NCI-H748 treated with DMSO at 0.1 percent for 48 hours (cell line): ENCODE results near the gene PTPN14.

Experiments
- DNase-seq: peaks from one replicate; lab custom pipeline; 2025; lab: John Stamatoyannopoulos, UW

The PTPN14 gene

DNA sequence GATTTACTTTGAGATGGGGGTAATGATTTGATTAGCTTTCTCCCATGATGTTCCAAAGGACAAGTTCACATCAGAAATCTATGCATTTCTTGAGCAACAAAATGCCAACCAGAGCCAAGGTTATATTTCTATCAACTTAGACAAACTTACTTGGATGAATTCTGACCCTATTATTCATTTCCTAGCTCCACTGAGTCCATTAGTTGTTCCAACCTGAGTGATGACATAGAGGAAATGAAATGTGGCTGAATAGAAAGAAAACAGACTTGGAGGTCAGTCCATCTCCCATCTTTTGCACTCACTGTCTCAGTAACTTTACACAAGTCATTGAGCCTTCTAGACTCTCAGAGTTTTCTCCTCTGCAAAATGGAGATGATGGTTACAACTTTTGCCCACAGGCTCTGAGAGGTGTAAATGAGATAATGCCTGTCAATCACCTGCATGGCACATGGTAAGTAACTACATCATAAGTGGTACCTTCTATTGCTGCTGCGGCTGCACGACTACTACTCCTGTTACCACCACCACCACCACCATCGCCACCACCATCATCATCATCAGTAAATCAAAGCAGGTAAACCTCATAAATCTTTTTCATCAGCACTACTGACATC lies 98.2 kb downstream of the PTPN14 start:
- DNase-seq = no peak

DNA sequence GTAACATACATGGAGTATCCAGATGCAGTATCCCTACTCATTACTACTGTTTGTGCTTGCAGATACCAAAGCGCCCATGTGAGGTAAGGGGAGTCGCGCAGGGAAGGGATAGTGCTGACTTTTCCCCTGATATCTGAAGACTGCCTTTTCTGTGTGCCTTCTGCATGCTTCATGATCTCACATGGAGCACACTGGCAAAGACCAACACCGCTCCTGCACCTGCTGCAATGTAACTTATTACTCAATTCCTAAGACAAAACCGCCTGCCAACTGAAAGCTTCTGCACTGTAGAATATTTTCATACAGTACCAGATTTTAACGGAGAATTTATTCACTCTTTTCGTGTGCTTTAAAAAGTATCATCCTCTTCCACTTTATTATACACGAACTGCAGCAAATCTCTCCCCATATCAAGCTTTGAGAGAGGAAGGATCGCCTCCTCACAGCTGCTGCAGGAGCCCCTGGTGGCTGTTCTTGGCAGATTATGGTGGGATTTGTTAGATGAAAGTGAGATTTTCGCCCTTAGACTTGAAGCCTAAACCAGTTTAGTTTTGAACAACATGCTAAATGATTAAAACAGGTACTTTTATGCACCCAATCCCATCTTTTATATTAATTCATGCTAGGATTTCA lies 99.1 kb downstream of the PTPN14 start:
- DNase-seq = no peak

DNA sequence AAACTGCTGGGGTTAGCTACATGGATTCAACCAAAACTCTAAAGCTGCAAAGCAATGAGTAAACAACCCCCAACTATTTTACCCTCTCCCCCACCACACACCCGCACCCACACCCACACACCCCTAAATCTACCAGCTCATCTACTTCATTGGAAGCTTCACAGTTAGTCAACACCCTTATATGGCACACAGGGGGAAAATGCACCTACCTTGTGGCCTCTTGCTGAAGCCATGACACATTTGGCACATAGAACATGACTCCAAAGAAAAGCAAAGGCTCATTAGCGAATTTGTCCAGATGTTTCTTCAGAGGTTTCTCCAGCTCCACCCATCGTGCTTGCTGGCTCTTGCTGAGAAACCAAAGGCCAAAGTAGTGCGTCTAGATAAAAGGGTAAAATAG lies 99.8 kb downstream of the PTPN14 start:
- DNase-seq = no peak

DNA sequence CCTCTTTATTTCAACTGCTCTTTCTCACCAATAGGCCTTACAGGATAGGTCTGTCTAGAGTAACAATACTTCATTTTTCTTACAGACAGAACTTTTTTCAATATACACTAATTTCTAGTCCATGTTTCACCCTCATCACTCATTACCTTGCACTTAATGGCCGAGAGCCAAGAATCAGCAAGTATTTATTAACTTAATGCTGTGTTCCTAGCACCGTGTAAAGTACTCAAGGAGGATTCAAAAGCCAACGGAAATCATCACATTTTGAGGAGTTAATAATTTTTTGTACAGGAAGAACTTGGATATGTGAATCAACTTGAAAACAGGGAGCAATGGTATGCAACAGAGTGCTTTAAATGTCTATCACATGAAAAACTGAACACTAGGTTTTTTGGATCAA lies 102.0 kb downstream of the PTPN14 start:
- no peak for DNase-seq

DNA sequence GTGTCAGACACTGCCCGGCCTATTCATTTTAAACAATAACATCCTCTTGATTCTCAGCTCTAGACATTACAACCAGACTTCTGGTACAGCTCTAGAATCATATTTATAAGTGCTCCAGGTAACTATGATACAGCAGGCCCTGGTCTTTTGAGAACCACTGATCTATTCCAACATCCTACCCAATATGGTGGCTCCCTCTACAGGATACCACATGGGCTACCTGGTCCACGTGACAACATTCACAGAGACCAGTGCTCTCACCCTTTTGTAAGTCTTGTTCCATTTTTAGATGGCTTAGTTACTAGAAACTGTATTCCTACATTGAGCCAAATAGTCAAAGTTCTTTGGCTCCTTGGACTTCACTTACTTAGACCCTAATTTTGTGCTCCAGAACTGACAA lies 102.9 kb downstream of the PTPN14 start:
- DNase-seq = no peak

DNA sequence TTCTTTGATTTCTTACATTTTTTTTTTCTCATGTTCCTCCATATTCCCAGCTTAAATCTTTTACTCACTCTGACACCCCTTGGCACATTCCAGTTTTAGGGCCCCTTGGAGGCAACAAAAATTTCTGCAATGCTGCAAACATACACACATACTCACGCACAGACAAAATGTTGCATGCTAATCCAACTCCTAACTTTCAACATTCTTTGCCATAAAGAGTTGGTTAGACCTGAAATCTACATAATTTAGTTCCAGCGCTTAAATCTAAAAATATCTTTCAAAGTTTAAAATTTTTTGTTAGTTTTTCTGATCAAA lies 103.9 kb downstream of the PTPN14 start:
- DNase-seq = no peak

DNA sequence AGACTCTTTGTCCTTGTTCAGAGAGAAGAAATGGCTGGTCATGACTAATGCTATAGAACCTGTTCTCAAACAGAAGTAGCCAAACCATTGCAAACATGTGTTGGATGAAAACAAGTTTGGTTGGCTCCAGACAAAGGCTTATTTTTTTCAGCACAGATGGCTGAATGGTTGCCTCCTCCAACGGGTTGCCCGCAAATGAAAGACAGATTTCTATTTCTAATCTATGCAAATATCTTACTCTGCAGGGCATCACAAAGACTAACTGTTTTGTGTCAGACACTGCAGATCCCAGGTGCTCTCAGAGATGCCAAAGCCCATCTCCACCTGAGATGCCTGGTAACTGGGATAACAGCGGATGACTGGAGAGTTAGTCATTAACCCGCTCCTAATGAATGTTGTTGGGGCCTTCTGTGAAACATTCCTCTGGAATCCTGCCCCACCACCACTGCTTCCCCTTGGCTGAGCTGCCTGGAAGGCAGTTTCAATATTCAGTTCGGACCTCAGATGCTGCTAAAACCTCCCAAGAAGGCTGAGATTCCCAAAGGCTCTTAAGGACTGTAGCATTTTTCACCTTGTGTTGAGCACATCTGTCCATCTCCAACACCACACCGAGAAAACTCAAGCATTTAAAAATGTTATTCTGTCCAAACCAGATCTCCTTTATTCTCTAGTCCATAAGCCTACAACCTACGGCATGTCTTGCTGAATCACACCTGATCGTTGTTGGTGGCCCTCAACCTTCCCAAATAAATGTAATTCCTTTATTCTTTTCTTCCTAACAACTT lies 104.4 kb downstream of the PTPN14 start:
- DNase-seq = no peak

DNA sequence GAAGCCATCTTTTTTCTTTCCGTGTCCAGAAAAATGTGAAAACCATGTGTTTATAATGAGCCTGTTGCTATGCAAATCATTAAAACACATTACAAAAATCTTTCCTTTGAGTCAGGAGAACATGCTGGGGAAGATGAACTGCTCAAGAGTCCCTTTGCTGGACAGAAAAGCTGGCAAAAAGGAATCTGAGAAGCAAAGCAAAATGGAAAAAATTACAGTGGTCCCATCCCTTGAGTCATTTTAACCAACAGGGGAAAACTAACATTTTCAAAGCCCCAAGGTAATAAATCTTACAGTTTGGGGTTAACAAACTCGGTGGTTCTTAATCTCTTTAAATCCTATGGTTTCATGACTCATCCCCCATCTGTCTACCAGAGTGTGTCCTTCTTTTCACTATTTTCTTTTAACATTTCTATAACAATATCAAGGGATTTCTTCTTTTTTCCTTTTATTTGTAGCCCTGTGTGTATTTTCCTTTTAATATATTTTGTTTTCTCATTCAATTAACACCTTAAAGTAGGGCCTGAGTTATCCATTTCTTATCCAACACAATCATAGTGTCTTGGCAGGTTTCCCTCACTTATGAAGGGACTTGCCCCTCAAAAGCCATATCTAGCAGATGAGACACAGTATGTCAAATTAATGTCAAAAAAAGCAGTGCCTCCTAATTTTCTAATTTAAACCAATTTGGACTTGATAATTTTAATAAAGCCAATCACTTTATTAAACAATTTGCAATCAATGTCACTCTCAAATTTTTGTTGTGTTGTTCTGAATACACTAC lies 105.4 kb downstream of the PTPN14 start:
- no peak for DNase-seq

DNA sequence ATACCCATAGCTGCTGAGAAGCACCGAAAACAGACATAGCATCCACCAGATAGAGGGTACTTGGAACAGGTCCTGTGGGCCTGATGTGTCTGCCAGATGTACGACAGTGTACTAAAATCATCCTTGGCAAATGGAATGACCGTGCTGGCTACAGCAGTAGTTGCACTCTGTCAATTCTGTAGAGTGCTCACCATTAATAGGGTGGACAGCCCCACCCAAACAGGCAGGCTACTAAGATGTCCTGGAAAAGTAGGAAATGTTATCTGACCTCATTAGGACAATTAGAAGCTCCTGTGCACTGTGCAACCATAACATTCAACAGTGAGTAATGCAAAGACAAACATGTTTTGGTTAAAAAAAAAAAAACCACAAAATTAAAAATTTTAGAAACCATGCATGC lies 106.2 kb downstream of the PTPN14 start:
- DNase-seq = no peak

DNA sequence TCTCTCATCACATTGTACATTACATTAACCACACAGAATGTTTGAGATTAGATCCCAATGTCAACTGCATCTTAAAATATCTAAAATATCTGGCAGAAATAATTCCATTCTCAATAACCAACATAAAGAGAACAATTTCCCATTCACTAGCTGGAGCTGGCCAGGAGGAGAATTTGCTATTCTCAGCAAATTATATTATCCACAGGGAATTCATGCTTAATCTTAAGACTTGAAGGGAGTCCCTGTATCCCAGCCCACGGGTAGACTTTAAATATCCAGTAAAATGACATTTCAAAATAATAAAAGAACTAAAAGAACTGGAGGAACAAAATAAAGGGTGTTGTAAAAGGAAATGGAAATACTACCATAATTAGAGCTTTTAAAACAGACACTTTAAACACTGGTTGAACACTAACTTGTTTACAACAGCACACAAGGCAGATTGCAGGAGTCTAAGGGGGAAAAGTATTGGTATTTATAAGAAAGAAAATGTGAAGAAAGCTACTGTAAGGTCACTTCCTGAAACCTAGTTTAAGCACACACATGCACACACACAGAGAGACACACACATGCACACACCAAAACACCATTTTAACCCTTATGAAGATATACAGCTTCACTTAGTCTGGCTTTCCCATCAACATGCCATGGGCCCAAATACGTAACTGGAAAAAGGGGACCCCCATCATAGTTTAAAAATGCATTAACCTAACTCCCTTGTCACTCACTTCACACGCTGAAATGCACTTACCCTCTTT lies 107.0 kb downstream of the PTPN14 start:
- DNase-seq = no peak

DNA sequence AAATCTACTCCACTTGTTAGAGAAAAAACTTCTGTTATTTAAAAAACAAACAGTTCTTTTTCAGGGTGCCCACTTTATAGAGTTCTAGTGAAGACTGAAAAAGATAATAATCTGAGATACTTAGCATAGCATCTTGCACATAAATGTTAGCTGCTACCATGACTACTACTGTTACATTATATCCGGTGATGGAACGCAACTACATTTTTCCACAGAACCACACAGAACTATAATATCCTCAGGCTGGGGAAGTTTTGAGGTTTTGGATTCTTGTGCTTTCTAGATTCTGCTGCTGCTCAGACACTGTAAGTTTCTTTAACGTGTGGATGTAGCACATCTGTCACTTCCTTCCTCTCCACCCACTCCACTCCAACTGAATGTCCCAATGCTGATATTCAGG lies 110.3 kb downstream of the PTPN14 start:
- no peak for DNase-seq

DNA sequence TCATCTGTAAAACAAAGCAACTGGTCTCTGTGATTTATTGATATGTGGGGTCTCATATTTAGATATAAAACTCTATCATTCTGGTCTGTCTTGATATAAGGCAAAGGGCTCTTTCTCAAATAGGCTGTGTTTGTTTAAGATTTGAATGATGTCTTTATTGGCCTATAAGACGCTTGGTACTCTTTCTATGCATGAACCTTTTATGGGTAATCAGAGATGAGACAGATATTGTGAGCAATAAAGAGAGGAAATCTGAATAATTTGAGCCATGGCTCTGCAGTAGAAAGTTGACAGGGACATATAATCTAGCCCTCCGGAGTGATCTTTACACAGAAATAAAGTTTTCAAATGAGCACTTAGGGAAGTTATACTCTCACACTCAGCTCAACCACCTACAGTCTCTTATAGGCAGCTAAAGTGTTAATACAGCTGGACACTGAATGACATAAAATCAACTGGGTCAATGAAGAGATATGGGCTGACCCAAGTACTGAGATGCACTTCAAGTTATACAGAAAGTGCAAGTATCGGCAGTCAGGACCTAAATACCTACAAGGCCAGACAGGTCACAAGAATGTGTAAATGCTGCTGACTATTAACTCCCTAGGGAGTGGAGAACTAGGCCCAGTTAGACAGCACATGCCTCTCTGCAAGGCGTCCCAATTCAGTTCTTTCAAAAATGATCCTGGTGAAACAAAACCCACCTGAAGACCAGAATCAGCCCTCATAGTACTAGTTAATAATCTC lies 111.0 kb downstream of the PTPN14 start:
- DNase-seq = no peak

DNA sequence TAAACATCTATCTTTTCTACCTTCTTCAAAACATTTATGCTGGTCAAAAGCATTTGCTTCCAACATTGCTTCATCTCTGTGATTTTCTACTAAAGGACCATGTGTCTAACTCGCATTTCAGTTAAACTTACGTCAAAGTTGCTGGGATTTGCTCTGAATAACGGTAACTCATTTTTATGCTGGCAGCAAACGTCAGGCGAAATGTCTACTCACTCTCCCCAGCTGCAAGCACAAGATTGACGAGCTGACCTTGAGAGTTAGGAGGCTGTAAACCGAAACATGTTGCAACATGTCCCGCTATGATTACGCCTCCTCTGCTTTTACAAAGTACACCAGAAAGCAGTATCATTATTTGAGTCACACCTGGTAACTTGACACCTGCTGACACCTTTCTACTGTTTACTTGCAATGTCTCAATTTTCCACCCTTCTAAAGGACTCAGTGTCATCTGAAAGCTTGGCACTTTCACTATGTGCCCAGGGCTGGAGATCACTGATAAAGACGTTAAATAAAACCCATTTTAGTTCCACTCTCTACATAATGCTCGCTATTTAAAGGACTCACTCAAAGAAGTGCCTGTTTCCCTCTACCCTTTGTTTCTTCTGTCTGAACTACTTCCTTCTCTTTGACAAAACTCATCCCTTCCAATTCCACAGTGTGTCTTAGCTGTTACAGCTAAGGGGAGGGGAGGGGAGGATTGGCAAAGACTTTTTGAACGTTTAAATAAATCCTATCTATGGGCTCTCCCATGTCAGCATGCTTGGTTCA lies 111.9 kb downstream of the PTPN14 start:
- DNase-seq = peak; percentile 81

DNA sequence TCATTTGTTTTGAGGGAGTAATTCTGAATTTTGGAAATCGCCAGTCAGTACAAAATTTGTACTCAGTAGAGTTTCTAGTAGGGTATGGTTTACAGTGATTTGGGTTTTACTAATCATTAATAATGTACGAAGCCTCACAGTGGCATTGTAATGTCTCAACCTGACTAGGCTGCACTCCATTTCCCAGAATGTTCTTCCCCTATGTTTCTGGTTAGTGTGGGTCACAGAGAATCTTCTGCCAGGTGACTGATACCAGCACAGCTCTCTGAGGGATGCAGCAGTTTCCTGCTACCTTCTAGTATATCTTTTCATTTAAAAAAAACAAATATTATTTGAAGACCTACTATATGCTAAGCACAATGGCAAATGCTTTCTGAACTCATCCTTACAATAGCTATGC lies 112.9 kb downstream of the PTPN14 start:
- DNase-seq = no peak

DNA sequence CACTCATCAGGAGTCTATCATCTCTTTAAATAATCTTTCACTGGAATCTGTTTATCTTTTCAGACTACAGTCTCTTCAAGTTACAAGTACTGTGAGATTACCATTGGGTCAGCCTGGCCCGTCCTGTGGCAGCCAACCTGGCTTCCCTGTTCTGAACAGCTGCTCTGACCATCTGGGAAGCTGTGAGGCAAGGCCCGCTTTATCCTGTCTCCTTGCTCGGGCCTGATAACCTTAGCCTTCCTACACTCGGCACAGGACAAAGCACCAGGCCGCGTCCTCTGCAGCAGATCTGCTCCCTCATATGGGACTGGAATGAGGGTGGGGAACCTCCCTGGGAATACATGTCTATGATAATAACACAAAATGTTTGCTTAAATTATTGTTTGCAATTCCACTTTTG lies 113.3 kb downstream of the PTPN14 start:
- DNase-seq = no peak

DNA sequence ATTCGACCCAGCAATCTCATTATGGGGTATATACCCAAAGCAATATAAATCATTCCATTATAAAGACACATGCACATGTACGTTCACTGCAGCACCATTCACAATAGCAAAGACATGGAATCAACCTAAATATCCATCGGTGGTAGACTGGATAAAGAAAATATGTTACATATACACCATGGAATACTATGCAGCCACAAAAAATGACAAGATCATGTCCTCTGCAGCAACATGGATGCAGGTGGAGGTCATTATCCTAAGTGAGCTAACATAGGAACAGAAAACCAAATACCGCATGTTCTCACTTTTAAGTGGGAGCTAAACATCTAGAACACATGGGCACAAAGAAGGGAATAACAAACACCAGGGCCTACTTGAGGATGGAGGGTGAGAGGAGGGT lies 115.5 kb downstream of the PTPN14 start:
- no peak for DNase-seq

DNA sequence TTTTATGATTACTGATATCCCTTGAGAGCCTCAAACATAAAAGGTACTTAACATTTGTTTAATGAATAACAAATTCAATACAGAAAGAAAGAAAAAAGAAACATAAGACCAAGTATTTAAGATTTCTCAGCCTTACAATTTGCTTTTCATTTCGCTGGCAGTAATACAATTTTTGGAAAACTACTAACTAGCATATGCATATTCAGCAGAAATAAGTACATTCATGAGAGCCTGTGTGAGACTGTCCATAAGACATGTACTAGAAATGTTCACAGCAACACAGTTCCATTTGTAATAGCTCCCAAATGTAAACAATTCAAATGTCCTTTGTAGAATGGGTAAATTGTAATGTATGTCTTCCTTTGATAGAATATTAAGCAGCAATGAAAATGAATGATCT lies 119.2 kb downstream of the PTPN14 start:
- no peak for DNase-seq

DNA sequence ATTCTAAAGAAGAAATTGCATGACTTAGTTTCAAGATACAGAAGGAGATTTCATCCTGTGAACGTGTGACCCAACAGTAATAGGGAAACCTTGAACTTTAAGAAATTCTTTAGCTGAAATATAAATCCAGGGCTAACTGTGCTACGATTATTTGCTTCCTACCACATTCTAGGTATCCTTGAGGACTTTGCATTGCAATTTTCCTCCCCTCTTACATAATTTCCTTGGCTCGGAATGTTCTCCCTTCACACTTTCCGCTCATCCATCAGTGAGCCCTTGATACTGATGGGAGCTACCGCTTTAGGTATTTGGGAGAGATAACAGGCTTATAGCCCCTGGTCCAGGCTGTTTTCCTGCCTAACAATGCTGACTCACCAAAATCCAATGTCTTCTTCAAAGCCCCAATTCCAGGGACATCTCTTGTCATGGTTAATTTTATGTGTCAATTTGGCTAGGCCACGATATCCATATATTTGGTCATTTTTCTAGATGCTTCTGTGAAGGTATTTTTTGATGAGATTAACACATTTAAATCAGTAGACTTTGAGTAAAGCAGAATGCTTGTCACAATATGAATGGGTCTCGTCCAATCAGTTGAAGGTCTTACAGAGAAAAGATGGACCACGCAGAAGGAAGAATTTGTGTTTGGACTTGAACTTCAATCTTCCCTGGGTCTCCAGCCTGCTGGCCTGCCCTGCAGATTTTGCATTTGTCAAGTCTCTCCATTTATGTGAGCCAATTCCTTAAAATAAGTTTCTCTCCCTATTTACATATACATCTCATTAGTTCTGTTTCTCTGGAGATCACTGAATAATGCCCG lies 121.2 kb downstream of the PTPN14 start:
- DNase-seq = no peak

DNA sequence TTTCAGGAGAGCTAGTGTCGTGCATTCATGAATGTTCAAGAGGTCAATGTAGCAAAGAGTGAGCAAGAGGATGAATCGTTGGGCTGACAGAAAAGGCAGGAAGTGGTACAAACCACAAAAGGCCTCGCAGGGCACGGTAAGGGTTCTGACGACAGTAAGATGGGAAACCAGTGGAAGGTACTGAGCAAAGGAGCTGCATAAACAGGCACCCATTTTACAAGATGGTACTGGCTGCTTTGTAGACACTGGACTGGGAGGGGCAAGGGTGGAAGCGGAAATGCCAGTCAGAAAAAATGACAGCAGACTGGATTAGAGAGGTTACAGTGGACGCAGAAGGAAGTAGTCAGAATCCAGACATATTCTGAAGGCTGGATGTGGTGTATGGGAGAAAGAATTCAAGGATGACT lies 123.5 kb downstream of the PTPN14 start:
- DNase-seq = no peak

DNA sequence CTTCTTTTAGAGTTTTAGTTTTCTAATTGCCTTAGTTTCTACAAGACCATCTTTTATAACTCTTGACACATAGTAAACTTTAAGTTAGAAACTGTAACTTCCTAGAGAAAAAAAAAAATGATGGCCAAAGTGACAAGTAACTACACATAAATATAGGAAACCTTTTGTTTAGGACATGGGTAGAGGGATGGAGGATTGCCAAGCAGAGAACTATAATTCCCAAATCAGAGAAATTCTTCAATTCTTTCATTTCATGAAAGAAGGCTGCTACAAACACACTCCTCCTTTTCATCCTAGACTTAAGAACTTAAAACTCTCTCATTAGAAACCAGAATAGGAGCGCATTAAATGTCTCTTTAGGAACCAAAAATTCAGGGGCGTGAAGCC lies 125.0 kb downstream of the PTPN14 start:
- DNase-seq = no peak
